Measurements from ENCODE around the gene MED26.

The MED26 gene

DNA sequence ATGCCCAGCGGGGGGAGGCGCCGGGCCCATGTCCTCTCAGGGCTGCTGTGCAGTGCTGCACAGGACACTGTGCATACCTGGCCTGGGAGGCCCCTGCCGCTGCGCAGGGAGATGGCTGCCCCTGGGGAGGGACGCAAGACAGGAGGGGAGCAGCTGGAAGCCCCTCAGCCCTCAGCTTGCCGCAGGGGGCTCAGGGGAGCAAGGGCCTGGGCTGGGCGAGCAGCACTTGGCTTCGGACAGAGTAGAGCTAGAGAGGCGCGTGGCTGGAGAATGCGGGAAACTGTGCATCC is 96.7 kb downstream of the MED26 start:
- no peak for DNase-seq

DNA sequence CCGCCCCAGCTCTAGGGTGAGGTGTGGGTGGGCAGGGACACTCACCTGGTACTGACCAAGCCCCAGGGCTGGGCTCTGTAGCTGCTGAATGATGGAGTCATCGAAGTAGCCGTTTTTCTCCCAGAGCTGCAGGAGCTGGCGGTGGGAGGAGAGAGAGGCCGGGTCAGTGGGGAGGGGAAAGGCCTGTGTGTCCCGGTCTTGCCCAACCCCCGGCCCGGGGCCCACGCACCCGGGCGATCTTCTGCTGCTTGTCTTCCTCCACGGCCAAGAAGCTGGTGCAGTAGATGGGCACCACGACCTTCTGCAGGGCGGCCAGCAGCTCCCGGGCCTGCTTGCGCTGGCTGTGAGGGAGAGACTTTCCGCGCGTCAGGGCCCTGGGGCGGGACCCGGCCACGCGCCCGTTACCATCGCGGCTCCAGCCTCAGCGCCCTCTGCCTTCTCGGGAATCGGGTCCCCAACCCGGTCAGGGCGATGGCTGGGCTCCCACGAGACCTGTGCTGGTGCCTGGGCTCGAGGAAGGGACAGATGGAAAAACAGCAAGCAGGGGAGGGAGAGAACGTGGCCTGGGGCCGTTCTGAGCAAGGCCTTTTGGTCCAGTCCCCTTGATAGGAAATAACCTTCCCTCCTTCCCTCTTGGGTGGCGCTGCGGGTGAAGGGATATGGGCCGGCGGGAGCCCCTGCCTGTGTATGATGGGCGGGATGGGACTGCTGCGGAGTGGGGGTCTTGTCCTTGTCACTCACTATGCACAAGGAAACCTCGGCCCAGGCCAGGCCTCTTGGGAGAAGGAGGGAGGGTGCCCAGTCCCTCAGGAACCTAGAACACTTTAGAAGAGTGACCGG is 97.2 kb downstream of the MED26 start:
- no peak for DNase-seq

DNA sequence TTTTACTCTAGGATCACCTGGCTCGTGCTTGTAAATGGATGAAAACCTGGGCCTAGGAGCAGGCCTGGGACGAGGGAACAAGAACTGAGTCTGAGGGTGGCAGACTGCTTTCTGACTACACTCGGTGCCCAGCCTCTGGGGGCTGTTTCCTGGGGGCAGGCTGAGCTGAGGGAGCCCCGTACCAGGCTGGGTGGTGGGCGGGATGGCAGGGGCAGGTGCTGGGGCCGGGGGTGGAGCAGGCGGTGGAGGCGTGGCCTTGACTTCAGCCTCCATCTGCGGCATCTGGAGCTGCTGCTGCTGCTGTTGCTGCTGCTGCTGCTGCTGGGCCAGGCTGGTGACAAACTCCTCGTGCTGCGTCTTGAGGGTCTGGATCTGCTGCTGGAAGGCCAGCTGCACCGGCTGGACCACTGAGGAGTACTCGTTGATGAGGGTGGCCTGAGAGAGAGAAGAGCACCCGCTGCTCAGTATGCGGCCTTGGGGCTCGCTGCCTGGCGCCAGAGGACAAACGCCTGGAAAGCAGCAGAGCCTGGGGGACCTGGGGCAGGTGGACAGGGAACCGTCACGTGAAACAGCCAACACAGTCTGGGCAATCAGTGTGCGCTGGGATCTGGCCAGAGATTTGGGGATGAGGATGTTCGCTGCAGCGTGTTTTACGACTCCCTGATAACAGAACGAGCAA is 98.4 kb downstream of the MED26 start:
- no peak for DNase-seq

DNA sequence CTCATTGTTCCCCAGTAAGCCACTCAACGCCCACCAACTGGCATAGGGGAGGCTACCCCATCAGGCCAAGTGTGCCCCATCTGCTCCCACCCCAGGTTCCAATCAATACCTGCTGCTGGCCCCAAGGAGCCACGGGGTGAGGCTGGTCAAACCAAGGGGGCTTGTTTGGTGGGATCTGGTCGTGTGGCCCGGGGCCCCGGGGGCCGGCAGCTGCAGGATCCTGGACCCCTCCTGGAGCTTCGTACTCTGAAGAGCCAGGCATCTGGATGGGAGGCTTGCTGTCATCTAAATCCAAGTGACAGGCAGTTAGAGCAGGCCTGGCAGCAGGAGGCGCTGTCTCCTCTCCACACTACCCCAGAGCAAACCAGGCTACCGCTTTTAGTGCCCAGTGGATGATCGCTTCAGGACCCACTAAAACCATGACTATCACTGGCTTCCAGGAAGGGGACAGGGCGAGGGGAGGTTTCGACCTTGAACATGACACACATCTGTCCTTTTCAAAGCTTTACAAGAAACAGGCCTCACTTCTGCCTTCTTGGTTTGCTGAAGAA is 100.0 kb downstream of the MED26 start:
- peak; percentile 26 for DNase-seq

DNA sequence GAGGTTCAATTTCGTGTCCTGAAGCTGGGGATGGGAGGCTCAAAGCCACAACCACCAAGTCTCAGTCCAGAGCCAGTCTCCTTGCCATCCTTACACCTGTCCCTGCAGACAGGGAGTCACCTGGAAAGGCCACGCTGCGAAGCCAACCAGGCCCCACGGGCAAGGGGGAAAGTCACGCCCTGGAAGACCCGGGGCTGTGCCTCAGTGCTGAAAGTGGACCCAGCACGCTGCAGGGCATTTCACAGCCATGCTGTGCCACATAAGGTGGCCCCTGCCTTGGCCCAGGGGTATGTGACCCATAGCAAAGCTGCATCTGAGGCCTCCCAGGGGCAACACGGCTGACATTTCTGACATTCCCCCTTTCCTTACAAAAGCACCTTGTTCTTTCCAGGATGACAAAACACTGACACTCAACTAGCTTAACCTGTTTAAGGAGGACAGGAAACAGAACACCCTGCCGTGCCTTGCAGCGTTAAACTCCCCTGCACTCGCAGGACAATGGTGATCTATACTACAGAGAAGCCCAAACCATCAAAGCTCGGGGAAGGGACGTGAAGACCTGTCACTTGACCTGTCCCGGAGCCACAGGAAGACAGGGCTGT is 100.6 kb downstream of the MED26 start:
- no peak for DNase-seq

DNA sequence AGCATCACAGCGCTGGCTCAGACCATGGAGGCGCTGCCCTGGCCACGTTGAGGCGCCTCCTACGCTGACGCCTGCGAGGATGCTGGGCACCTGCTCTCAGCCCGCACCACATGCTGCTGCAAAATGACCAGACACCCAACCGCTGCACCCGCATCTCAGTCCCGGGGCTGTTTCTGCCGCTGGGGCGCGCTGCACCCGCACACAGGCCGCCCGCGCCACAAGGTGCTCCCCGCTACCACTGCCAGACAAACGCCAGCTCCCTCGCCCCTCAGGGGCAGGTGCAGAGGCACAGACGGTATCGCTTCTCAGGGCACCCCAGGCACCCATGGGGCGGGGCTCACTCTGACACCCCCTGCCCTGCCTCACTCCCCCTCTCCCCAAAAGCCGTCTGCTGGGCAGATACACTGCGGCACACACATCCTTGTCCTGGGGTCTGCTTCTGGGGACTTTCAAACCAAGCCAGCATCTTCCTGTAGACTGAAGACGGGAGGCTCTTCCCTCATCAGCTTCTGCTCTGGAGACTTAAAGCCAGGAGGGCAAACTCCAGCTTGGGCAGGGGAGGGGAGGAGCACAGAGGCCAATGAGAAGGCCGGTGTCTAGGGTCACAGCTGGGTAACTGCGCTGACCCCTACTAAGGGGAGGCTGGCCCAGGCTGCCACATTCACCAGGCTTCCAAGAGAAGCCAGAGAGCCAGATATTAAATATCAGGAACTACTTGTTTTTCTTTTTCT is 102.1 kb downstream of the MED26 start:
- DNase-seq, result no peak

DNA sequence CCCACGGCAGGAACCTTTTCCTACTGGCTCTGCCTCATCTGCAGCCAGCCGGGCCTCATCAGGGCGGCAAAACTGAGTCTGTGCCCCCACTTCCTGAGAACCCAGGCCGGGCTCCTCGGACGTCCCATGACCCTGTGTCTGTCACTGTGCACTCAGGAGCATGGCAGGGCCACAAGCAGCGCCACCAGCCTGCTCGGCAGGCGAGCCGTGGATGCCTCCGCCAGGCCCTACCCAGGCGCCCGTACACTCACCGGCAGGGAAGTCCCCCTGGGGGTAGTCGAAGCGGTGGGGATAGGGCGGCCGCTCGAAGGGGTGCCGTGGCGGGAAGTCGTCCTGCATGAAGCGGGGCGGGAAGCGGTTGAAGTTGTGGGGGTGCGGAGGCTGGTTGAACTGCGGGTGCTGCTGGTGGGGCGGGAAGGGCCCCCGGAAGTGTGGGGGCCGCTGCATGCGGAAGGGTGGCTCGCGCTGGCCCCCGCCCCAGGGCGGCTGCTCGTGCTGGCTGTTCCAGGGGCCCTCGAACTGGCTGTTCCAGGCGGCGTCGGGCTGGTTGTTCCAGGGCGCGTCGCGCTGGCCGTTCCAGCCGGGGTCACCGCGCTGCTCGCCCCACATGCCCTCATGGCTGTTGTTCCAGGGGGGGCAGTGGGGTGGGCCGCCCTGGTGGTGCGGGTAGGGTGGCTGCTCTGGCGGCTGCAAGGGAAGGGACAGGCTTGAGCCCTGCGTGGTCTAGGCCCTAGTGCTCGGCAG is 102.8 kb downstream of the MED26 start:
- DNase-seq, result no peak

Data from MV-4-11 (cell line).